ENCODE results near the gene NUTM1.

NUTM1 gene, protein sequence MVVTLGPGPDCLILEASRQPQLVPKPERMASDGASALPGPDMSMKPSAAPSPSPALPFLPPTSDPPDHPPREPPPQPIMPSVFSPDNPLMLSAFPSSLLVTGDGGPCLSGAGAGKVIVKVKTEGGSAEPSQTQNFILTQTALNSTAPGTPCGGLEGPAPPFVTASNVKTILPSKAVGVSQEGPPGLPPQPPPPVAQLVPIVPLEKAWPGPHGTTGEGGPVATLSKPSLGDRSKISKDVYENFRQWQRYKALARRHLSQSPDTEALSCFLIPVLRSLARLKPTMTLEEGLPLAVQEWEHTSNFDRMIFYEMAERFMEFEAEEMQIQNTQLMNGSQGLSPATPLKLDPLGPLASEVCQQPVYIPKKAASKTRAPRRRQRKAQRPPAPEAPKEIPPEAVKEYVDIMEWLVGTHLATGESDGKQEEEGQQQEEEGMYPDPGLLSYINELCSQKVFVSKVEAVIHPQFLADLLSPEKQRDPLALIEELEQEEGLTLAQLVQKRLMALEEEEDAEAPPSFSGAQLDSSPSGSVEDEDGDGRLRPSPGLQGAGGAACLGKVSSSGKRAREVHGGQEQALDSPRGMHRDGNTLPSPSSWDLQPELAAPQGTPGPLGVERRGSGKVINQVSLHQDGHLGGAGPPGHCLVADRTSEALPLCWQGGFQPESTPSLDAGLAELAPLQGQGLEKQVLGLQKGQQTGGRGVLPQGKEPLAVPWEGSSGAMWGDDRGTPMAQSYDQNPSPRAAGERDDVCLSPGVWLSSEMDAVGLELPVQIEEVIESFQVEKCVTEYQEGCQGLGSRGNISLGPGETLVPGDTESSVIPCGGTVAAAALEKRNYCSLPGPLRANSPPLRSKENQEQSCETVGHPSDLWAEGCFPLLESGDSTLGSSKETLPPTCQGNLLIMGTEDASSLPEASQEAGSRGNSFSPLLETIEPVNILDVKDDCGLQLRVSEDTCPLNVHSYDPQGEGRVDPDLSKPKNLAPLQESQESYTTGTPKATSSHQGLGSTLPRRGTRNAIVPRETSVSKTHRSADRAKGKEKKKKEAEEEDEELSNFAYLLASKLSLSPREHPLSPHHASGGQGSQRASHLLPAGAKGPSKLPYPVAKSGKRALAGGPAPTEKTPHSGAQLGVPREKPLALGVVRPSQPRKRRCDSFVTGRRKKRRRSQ

DNA sequence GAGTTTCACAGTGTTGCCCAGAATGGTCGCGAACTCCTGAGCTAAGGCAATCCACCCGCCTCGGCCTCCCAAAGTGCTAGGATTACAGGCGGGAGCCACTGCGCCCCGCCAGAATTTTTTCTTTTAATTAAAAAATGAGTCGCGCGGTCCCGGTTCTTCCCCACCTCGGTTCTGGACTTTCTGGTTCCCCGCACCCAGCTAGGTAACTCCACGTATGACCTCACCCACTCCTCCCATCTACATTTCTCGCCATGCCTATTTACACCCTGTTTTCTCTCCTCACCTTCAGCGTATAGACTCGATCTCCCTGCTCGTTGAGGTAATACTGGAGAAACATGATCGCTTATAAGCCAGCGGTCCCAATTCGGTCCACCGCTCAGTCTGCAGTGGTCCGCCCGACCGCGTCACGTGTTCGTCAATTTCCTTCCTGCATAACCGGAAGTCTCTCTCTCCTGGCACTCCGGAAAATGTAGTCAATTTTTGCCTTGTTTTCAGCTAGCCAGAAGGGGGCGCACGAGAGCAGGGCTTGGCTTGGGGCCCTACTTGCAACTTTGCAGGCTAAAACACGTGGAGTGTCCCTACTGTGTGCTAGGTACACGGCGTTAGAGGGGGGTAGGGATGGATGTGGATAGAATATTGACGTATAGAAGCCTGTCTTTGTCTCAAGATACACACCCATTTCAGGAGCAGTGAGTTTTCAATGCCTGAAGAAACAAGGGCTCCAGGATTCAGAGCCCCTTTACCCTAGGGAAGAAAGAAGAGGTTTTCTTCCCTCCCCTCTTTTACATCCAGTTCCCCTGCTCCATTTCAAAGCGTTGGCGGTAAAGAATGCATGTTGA is at the start of gene NUTM1, which contains the start of gene NOP10:
Gene NUTM1 (plus strand): TSS at position 579 of the 839 bp plus-strand sequence. CDS start 382 bp downstream, outside the sequence.
Gene NOP10 (minus strand): TSS at position 400 of the 839 bp plus-strand sequence. CDS start 63 bp downstream, at position 337.
- peak; percentile 86 for DNase-seq

DNA sequence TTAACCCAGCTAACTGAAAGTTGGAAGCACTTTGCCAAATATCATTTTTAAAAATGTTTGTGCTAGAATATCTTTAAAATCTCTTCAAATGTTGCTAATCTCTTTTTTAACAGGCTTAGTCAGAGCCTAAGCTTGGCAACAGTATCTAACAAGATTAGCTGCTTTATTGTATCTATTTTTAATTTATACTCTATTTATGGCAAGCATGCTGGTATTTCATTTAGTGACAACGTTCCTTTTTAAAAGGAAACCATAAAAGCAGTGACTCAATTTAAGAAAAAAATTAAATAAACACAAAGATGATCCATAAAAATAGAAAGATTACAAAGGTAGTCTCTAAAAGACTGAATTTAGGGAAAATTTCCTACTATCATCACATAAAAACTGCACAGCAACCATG is 46.1 kb upstream of the NUTM1 start:
- DNase-seq = no peak

DNA sequence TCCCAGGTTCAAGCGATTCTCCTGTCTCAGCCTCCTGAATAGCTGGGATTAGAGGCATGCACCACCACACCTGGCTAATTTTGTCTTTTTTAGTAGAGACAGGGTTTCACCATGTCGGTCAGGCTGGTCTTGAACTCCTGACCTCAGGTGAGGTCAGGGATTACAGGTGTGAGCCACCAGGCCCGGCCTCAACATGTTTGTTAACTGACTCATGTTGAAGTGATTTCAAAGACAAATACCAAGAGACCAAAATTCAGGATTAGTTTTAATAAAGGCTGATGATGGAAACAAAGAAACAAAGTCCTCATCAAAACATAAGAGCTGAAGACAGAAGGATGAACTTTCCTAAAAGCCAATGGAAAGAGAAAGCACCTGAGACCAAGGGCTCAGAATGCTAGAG is 42.1 kb upstream of the NUTM1 start:
- DNase-seq = no peak

DNA sequence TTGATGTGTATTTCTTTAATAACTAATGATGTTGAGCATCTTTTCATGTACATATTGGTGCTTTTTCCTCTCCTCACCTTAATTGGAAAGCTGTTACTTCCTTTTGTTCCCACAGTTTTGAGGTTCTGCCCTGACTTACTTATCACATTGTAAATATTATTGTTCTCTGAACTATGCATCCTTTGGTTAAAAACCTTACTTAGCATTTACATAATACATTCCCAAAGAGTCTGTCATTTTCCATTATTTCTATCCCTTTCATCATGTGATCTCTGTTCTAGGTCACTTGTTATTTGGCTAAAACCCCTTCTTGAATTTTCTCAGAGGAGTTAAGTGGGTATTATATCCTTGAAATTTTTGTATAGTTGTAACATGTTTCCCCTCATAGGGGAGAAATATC is 38.5 kb upstream of the NUTM1 start:
- DNase-seq = no peak

DNA sequence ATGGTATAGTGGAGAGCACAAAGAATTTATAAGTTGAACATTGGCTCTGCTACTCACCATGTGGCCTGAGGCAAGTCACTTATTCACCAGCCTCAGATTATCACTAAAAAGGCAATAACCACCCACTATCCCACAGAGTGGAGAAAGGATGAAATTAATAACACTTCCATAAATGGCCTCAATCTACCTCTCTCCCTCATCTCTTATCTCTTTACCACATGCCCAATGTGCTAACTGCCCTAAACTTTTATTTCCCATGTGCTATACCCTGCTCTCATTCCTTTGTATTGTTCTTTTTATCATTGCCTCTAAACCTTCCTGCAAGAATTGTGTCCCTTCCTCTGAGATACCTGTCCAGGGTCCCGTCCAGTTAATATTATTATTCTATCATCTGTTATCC is 31.6 kb upstream of the NUTM1 start:
- no peak for DNase-seq

DNA sequence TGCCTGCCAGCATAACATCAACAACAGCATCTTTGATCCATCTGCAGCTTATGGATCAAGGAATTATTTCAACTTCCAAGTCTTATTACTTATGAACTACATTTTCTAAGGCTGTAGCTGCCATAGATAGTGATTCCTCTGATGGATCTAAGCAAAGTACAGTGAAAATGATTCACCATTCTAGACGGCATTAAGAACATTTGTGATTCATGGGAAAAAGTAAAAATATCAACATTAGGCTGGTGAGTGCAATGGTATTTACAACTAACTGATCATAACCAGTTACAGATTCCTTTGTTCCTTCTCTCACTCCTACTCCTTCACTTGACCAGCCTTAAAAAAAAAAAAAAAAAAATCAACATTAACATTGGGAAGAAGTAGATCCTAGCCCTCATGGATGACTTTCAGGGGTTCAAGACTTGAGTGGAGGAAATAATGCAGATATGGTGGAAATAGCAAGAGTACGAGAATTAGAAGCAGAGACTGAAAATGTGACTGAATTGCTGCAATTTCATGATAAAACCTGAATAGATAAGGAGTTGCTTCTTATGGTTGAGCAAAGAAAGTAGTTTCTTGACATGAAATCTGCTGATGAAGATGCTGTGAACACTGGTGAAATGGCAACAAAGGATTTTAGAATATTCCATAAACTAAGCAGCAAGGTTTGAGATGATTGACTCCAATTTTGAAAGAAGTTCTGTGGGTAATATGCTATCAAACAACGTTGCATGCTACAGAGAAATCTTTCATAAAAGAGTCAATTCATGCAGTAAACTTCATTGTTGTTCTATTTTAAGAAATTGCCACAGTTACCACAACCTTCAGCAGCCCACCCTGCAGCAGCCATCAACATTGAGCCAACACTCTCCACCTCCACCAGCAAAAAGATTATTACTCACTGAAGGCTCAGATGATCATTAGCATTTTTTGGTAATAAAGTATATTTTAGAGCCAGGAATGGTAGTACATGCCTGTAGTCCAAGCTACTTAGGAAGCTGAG is 28.3 kb upstream of the NUTM1 start:
- DNase-seq = no peak

DNA sequence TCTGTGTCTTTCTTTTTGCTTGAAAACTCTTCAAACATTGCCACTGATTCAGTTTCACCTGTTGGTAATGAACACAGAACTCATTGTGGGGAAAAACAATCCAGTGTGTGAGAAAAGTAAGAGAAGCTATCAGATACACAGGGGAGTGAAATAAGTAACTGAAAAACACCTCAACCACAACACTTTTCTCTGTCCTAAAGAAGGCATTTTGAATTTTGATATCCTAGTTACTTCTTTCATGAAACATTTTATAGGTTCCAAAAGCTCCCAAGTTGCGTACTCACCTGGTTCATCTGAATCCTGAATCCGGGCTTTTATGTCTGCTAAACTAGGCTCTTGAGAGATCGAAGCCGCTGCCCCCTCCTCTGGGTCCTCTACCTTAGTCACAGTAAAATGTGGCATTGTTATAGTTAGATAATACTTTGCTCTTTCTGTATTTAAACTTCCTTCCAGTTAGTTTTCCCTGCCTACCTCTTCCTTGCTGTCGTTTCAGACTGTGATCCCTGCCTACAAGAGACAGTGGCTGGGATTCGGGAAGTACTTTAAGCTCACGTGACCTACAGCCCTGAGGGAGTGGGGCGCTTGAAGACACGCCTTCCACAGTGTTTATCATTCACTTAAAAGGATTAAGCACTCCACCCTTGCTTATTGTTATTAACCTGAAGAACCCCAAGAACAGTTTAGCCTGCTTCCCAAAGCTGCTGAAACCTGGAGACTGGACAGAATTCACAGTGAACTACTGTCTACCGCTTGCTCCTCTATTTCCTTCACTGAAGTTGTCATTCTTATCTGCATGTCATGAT is 24.6 kb upstream of the NUTM1 start:
- DNase-seq = no peak

DNA sequence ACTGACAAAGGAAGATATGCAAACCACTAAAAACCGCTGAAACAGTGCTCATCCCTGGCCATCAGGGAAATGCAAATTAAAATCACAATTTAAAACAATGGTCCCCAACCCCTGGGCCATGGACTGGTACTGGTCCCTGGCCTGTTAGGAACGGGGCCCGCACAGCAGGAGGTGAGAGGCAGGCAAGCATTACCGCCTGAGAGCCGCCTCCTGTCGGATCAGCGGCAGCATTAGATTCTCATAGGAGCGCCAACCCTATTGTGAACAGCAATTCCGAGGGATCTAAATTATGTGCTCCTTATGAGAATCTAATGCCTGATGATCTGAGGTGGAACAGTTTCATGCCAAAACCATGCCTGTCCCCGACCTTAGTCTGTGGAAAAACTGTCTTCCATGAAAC is 19.9 kb upstream of the NUTM1 start:
- DNase-seq = no peak

DNA sequence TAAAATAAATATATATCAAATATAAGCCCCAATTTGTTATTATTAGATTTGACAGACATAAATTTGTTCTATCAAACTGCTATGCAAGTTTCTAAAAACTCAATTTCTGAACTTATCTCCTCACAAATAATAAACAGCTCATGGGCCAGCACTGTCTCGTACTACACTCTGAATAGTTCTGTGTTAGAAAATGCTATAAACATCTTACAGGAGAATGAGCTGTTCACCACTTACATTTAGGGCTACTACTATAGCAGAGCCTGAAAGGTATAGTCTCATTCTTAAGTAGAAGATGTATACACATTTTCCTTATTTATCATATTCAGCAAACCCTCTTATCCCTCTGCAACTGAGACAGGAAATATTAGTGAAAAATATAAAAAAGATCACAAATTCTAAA is 18.2 kb upstream of the NUTM1 start:
- no peak for DNase-seq

DNA sequence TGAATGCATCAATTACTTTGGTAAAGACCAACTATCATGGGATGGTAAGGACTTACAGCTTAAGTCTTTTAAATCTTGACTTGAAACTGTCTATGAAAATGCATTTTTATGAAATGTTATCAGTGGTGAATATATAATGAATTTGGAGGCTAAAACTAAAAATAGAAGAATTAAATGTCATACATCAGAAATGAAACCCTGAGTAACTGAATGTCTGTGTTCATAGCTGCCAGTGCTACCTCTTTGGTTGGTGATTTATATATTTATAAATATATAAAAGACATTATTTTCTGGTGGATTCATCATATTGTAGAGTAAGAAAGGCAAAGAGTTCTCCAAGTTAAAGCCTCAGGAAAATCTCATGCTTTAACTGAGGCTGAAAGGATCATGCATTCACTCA is 17.7 kb upstream of the NUTM1 start:
- DNase-seq = no peak

DNA sequence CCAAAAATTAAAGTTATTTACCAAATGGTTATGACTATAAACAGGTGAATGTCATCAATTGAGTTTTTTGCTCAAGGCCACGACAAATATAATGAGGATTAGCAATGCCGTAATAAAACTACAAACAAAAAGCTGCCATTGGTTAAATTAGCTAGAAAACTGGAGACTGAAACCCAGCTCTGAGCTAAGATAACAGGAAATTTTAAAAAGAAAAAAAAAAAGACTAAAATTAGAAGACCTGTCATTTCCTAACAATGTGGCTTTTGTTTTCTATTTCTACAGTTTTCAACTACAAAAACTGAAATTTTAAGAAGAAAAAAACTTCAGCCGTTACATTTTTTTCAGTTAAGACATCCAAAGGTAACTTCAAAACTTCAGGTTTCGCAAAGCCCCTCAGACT is 15.2 kb upstream of the NUTM1 start:
- DNase-seq = no peak

DNA sequence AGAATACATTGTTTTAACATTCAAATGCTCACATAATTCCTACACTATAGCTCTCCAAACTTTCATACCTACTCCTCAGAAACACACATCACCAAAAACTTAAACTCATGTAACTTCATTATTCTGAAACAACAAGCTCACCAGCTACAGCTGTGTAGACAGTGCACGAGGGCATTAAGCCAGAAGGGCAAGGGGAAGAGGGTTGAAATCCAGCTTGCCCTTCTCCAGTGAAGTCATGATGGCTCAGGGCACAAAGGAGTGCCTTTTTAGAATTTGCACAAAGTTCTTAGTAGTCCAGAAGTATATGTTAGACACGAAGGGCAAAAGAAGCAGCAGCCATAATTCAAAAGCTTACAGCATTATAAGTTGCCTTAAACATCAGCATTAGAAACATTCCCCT is 14.1 kb upstream of the NUTM1 start:
- no peak for DNase-seq

DNA sequence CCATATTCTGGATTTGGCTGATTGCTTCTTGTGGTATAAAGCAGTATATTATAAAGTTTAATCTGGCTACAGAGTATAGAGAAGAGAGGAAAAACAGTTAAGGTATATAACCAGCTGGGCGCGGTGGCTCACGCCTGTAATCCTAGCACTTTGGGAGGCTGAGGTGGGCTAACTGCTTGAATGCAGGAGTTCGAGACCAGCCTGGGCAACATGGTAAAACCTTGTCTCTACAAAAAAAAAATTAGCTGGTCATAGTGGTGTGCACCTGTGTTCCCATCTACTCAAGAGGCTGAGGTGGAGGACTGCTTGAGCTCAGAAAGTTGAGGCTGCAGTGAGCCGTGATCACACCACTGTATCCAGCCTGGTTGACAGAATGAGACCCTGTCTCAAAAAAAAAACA is 12.8 kb upstream of the NUTM1 start:
- no peak for DNase-seq

DNA sequence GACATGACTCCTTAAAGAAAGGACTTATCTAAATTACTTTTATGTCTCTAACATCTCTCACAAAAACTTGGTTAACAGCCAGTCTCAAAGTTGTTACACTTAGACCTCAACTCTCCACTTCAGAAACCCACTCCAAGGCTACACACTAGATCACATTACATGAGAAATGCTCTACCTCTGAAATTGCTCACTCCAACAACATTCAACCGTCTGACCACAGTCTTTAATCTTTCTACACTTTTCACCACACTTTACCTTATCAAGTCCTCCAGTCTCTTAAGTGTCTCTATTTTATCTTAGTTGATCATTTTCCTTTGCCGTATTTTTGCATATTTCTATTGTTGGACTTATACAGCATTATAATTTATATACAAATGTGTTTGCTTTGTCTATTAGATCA is 11.3 kb upstream of the NUTM1 start:
- no peak for DNase-seq

DNA sequence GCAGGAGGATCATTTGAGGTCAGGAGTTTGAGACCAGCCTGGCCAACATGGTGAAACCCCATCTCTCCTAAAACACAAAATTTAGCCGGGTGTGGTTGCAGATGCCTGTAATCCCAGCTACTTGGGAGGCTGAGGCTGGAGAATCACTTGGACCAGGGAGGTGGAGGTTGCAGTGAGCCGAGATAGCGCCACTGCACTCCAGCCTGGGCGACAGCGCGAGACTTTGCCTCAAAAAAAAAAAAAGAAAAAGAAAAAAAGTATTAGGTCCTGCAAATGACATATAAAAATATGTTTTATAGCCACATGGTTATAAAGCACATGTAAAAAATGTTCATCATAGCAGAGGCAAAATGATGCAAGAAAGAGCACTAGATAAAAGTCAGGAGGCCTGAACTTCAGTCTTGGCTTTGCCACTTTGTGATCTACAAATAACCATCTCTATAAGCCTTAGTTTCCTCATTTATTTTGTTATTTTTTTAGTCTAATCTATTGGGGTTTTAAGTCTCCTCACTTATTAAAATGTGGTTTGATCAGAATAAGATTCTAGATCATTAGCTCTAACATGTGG is 10.5 kb upstream of the NUTM1 start:
- DNase-seq = no peak

DNA sequence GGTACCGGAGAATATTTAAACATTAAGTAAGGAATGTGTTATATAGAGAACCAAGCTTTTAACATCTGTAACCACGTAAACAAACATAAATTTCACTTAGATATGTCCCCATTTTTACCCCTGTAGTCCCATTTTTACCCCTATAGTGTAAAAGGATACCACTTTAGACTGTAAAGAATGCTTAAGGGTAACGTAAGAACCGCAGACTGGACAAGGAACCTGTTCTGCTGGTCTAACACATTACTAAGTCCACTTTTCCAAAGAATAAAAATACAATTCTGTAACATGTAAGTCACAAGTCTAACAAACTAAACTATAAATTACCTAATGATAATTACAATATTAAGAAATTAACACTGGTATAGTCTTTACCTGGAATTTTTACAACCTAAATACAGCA is 8.4 kb upstream of the NUTM1 start:
- no peak for DNase-seq

DNA sequence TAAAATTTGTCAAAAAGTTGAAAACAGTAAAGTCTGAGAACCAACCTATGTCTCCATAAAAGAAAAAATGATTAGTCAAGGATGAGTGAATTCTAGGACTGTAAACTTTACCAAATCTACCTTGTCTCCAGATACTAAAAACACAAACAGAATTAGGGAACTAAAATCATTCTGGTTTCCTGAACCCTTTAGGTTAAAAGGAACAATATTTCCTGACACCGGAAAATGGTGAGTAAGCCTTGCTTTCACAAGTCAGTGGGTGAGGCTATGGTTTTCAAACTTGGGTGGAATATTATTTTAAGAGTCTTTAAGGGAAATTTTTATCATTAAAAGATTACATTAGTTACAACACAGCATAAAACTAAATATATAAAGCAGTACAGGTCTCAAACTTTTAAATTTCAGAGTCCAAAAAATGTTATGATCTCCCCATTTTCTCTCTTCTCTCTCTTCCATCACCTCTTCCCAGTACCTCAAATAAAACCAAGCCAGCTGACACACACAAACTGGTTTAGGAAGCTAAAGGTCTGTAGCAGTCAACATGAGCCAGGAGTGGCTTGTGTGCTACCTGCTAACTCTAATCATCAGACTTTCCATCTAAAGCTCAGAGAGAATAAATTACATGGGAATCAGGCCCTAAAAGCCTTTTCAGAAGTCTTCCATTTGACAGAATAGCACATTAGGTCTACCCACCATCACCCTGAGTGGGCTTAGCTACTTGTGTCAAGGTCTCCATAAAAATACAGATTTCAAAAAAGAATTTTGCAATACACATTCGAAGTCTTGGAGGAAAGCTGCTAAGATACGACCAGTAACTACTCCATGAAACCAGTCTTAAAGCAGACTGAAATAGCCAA is 7.7 kb upstream of the NUTM1 start:
- DNase-seq = no peak

DNA sequence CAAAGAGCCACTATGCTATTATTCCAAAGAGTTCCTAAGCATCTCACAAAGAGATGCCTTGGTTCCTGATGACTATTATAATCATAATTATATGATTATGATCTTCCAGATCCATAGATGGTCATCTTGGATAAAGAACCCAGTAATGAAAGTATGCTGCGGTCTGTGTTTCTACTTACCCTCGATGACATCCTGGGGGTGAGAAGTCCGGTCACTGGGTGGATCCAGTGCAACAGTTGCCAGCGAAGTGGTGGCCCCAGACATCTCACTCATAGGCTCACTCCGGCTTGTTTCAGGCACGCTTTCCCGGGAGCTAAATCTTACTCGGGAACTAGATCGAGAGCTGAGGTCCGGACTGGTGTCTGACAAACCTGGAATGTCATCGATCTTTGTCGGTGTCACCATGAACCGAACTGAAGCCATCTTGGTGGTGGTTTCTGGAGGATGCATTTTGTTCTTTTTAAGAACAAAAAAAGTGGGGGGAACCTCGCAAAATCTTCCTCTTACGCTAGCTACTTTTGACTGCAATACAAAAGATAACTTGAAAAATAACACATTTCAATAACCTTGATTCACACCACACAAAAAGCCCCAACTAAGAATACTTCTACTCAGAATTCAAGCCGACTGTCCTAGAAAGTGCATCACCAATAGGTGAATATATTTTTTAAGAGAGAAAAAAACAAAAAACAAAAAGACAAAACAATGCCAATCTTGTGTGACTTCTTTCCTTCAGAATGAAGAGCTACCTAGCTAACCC is 6.7 kb upstream of the NUTM1 start:
- DNase-seq = no peak

Data from NCI-H1694 treated with DMSO at 0.1 percent for 48 hours (cell line).